EL (cell line): ENCODE measurements around the gene CRADD.
"Not testable (repeated sequence)": the region's sequence is repeated elsewhere in the genome, so short reads cannot be mapped to it uniquely, and the experiment has no call there.

Experiments used
- DNase-seq: peaks from one replicate; pipeline ENCODE4 v3.0.0-alpha.2; 2016

CRADD gene

GRCh38 chr12:93740751-93741150 is 63.6 kb downstream of the CRADD start:
- DNase-seq: peak; percentile 33

GRCh38 chr12:93741659-93742109 is 64.5 kb downstream of the CRADD start:
- no peak for DNase-seq

DNA sequence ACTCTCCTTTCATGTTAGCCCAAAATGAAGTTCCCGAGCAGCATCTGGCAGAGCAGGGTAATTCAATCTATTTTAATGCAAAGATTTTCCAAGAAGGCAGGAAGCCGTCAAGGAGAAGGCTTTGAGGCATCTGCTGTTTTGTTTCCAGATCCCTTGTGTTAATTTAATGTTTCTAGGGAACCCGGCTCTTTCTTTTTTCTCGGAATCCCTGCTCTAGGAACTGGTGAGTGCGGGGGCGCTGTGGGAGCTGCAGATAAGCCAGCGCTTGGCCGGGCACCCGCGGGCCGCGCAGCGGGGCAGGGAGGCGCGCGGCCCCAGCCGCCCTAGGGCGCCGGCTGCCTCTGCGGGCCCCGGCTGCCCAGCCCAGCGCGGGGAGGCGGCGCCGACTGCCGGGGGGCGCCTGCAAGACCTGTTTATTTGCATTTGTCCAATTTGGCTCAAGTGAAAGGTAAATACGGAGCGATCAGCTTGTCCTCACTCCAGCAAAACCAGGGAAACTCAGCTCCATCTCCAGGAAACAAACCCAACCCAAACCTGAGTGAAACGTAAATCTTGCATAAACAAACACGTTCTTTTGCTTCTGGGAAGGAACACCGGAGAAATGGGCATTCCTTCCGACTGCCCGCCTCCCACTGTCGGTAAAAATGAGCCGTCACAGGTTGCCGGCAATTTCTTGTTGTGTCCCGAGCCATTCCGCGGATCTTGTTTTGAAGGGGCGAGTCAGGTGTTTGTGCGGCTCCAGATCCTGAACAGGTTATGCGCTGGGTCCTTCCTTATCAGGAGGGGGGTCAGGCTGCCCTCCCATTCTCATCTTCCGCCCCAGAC is 65.1 kb downstream of the CRADD start:
- peak; percentile 81 for DNase-seq

GRCh38 chr12:93743229-93743998 is 66.2 kb downstream of the CRADD start:
- DNase-seq: no peak

- DNase-seq: no peak
Measured at GRCh38 chr12:93743999-93744689, 67.0 kb downstream of the CRADD start.

DNA sequence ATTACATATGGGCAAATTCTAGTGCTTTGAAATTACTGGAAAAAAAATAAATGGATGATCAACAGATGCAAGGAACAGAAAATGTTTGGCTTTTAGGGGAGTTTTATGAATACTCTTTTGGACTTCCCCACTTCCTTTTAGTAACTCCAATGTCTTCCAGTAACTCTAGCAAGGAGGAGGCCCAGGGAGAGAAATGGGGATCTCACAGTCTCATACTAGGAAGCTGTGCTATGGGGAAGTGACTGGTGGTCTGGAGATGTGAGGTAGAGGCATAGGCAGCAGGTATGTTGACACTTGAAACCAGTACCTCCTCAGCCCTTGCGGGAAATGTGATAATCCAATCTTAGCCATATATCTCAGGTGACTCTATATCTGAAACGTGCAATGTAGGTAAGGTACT is 68.1 kb downstream of the CRADD start:
- DNase-seq: no peak

DNA sequence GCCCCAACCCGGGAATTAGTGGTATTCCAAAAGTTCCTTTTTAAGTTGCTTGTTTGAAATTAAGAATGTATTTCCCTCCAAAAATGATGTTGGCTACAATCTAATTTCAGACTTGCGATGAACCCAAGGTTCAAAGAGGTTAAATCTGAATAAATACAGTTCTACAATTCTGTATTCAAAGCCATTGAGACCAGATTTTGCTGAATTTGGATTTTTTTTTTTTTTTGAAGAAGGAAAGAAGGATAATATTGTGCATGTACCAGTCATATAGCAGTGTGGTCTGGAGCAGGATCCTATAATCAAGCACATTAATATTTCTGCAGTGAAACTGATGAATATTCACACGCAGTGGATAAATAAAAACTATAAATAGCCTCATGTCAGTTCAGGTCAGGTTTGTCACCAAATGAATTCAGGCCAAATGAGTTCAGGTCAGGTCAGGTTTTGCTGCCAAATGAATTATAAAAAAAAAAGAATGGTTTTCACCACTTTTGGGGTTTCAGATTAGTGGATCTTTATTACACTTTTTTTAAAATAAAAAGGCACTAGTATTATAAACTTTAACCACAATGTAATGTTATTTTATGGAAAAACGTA is 69.5 kb downstream of the CRADD start:
- no peak for DNase-seq

- DNase-seq: no peak
Measured at GRCh38 chr12:93748672-93749383, 71.7 kb downstream of the CRADD start.

DNA sequence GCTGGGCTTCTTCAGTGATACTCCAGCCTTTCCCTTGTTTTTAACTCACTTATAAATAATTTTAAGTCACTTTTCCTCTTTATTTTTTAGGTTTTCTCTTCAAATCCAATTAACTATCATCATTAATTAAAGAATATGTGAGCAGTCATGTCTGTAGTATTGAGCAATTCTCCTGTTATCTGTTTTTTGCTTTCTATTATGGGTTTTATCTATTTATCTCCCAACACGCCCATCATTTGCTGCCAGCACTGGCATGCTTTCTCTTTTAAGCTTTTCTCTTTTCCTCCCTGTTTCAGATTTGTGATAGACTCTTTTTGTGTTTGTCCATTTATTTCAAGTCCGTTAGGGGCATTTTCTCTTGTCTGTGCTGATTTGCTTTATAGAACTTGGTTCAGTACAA is 72.3 kb downstream of the CRADD start:
- DNase-seq: no peak

DNA sequence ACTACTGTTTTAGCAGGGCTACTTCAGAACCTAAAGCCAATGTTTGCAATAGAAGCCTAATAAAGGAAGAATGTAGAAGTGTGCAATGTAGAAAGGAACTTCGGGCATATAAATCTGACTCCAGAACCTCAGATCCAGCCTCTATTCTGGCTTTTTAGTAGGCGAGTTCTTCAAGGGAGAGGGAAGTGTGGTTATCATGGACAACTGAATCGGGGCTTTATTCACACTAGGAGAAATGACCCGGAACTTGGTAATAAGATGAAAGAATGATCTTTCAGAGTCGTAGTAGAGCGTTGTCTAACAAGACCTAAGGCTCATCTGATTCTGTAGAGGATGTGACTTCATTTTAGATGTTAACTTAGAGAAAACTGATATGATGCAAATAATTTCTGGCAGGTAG is 72.9 kb downstream of the CRADD start:
- no peak for DNase-seq

DNA sequence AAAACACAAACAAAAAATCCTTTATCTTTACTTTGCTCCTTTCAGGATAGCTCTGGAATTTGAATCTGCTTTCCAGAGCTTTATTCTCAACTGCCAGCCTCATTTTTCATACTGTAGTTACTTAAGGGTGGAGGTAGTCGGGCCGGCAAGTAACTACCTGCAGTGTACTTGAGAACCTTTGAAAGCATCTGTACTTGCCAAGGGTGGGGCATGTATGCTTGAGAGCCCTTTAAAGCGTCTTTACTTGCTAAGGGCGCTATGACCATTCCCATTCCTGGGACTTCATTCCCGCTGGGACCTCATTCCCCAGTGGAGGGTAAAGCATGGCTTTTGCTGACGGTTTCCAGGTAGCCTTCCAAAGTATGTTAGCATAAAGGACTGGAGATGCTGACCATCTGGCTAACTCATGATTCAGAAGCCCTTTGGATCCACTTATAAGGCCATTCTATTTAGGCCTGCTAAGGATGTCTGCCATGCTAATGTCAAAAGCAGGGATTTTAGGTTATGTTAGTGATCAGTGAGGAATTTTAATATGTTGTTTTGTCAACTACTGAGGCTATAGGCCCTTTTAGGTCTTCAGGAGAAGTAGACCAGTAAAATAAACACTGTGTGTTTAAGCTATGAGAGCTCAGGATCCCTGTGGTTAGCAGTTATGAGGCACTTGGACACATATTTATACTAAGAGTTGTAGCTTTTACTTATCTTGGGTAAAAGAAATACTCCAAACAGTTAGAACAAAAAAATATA is 74.9 kb downstream of the CRADD start:
- DNase-seq: peak; percentile 64

GRCh38 chr12:93753285-93753684 is 76.1 kb downstream of the CRADD start:
- DNase-seq: no peak

GRCh38 chr12:93753838-93754429 is 76.8 kb downstream of the CRADD start:
- no peak for DNase-seq

DNA sequence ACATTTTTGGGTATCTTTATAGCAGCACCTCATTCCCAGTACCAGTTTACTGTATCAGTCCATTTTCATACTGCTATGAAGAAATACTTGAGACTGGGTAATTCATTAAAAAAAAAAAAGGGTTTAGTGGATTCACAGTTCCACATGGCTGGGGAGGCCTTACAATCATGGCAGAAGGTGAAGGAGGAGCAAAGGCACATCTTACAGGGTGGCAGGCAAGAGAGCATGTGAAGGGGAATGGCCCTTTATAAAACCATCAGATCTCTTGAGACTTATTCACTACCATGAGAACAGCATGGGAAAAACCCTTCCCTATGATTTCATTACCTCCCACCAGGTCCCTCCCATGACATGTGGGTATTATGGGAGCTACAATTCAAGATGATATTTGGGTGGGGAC is 77.7 kb downstream of the CRADD start:
- DNase-seq: not testable (repeated sequence)

GRCh38 chr12:93756288-93756687 is 79.1 kb downstream of the CRADD start:
- DNase-seq: no peak

GRCh38 chr12:93757792-93758694 is 80.9 kb downstream of the CRADD start:
- no peak for DNase-seq

DNA sequence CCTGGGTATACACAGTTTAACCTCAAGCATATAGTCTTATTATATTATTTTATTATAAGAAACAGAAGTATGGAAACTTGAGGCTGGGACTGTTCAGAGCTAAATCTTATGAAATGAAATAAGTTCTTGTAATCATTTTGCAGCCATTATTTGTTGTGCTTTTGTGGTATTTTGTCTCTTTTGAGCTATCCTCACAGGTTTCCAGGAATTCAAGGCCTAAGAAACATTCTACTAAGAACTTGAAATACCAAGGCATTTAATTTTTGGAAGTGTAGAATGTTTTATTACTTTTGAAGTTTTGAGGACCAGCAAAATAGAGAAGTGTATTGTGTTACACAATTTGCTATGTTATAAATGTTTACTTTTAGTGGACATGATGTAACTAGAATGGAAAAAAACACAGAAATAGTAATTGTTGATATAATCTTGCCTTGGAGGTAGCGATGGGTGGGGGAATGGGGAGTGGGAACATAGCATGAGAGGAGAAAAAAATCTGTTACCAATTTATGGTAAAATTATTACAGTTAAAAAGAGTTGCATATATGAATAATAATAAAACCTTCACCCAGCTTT is 81.7 kb downstream of the CRADD start:
- DNase-seq: no peak

DNA sequence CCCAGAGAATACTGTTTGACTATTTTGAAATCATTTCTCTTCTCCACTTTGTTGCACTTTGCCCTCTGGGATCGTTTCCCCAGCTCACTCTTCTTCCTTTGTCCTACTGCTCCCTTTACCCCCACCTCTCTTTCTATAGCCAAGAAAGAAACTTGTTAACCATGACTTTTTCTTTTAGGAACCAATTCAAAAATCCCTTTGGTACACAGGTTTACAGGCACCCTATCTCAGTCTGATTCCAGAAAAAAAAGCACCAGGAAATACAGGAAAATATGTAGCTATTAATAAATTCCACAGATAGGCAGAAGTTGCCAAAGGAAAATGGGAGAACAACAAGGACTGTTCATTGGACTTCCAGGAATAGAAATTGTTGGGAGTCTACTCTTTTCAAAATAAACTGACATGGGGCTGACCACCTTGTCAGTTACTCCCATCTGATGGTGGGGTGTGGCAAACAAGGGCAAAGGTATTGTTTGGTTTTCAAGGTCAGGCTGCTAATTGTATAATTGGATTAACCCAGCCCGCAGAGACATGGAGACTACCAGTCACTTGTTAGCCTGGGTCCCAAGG is 82.4 kb downstream of the CRADD start:
- no peak for DNase-seq

GRCh38 chr12:93760275-93760875 is 83.2 kb downstream of the CRADD start:
- no peak for DNase-seq
